Endothelial cell of umbilical vein (primary cell): ENCODE measurements around the gene KPNA1. TPM values are rescaled to one million over a fixed set of nuclear protein-coding genes. Genes with fewer than 3 reads are reported as not detected.

ENCODE experiments used
- BruUV-seq: library from RNA; stranded (reverse); fragments of 400-500 nt; replicated peaks from 2 replicates; lab custom pipeline; 2021; lab: Mats Ljungman, UMichigan
- CTCF ChIA-PET: fragments of 300-600, 350-600 bp; sonication (Branson Sonifier 250); formaldehyde crosslinking; loops from one replicate; lab custom pipeline; 2021; ENCODE audit warnings: antibody characterized with exemption, inconsistent platforms; lab: Charles Lee
- POLR2A ChIA-PET: fragments of 300-600, 350-600 bp; sonication (Branson Sonifier 250); formaldehyde crosslinking; loops from one replicate; lab custom pipeline; 2021; ENCODE audit warnings: antibody characterized with exemption, inconsistent platforms; lab: Charles Lee
- DNase-seq: peaks from one replicate; pipeline ENCODE4 v3.0.0-alpha.2; 2011; ENCODE audit warnings: low read depth, low spot score
- FAIRE-seq: peaks from 2 replicates; lab custom pipeline; 2011; peaks lifted over from hg19 to GRCh38; lab: Jason Lieb, UNC
- H2AFZ ChIP-seq: 2 replicates; pipeline ENCODE4 v1.6.0; 2012; ENCODE audit warnings: low read depth, low read length, control low read depth, inconsistent platforms
- H3K27ac ChIP-seq: 2 replicates; pipeline ENCODE4 v1.5.1; 2011; ENCODE audit warnings: low read depth, mild to moderate bottlenecking, control low read depth, low read length, moderate library complexity; ENCODE audit not compliant: insufficient read depth
- H3K27me3 ChIP-seq, 2 experiments: 2 replicates each; pipeline versions ENCODE4 v1.6.0 to v1.6.1; 2011; ENCODE audit warnings: low read length in 2 of 2, mixed read lengths in 1 of 2; ENCODE audit not compliant: control insufficient read depth in 2 of 2, insufficient read depth in 2 of 2
- H3K36me3 ChIP-seq, 2 experiments: 2 replicates in 1 of 2; 3 replicates in 1 of 2; pipeline ENCODE4 v1.5.1; 2011; ENCODE audit warnings: low read length in 2 of 2, mild to moderate bottlenecking in 1 of 2, moderate library complexity in 1 of 2; ENCODE audit not compliant: control insufficient read depth in 2 of 2, insufficient read depth in 2 of 2; ENCODE audit errors: extremely low read depth in 1 of 2
- H3K4me1 ChIP-seq: 3 replicates; pipeline ENCODE4 v1.5.1; 2011; ENCODE audit warnings: mild to moderate bottlenecking, low read length; ENCODE audit not compliant: control insufficient read depth, insufficient read depth; ENCODE audit errors: extremely low read depth
- H3K4me2 ChIP-seq: 2 replicates; pipeline ENCODE4 v1.6.1; 2011; ENCODE audit warnings: low read length, control low read depth, mixed read lengths; ENCODE audit not compliant: insufficient read depth
- H3K4me3 ChIP-seq, 3 experiments: fragments of 200-600 bp in 1 of 3; sonication (generic), shearing (Covaris generic) in 1 of 3; replicated peaks in 1 of 3; 2 replicates each; pipeline ENCODE4 v1.5.1; 2011 to 2016; ENCODE audit warnings: control low read depth in 3 of 3, low read length in 3 of 3, mild to moderate bottlenecking in 2 of 3, inconsistent platforms in 1 of 3, low read depth in 1 of 3, moderate library complexity in 1 of 3; ENCODE audit not compliant: insufficient read depth in 1 of 3
- H3K79me2 ChIP-seq: 2 replicates; pipeline ENCODE4 v1.6.0; 2012; ENCODE audit warnings: low read length, inconsistent platforms; ENCODE audit not compliant: control insufficient read depth, insufficient read depth
- H3K9ac ChIP-seq: replicated peaks from 2 replicates; pipeline ENCODE3; 2011; ENCODE audit warnings: low read length, control low read depth; ENCODE audit not compliant: insufficient read depth; ENCODE audit errors: extremely low read depth
- H3K9me1 ChIP-seq: replicated peaks from 3 replicates; pipeline ENCODE4 v1.6.0; 2011; ENCODE audit warnings: mild to moderate bottlenecking, low read length; ENCODE audit not compliant: control insufficient read depth, insufficient read depth; ENCODE audit errors: extremely low read depth
- H3K9me3 ChIP-seq: replicated peaks from 2 replicates; pipeline ENCODE4 v1.5.1; 2012; ENCODE audit warnings: low read length, inconsistent platforms; ENCODE audit not compliant: control insufficient read depth, insufficient read depth
- H4K20me1 ChIP-seq: replicated peaks from 2 replicates; pipeline ENCODE3; 2011; ENCODE audit warnings: mild to moderate bottlenecking, low read length; ENCODE audit not compliant: control insufficient read depth, insufficient read depth; ENCODE audit errors: extremely low read depth
- CTCF ChIP-seq, 2 donors: IDR thresholded peaks; 1 replicate in 1 of 2; 2 replicates in 1 of 2; pipeline ENCODE4 v1.5.1; 2011; ENCODE audit warnings: low read length in 2 of 2, mild to moderate bottlenecking in 2 of 2, moderate library complexity in 2 of 2, control low read depth in 1 of 2, inconsistent platforms in 1 of 2, low read depth in 1 of 2; ENCODE audit not compliant: insufficient read depth in 1 of 2; ENCODE audit errors: extremely low read depth in 1 of 2
- EZH2 ChIP-seq: IDR thresholded peaks from 2 replicates; pipeline ENCODE4 v1.6.1; 2012; ENCODE audit warnings: borderline replicate concordance, low read depth, mild to moderate bottlenecking, moderate library complexity, low read length, inconsistent platforms; ENCODE audit not compliant: severe bottlenecking
- FOS ChIP-seq: IDR thresholded peaks from 2 replicates; pipeline ENCODE4 v1.6.1; 2011; ENCODE audit warnings: mild to moderate bottlenecking, low read length, moderate library complexity, borderline replicate concordance; ENCODE audit not compliant: insufficient read depth
- GATA2 ChIP-seq: IDR thresholded peaks from 2 replicates; pipeline ENCODE4 v1.7.0; 2011; ENCODE audit warnings: low read depth, mild to moderate bottlenecking, moderate library complexity, mixed read lengths, low read length; ENCODE audit not compliant: insufficient read length, insufficient read depth
- JUN ChIP-seq: IDR thresholded peaks from 2 replicates; pipeline ENCODE4 v1.6.1; 2011; ENCODE audit warnings: borderline replicate concordance, low read depth; ENCODE audit not compliant: insufficient read length, insufficient read depth
- MAX ChIP-seq: IDR thresholded peaks from 2 replicates; pipeline ENCODE4 v1.6.1; 2011; ENCODE audit not compliant: insufficient read depth, insufficient read length
- MYC ChIP-seq: IDR thresholded peaks from one replicate; pipeline ENCODE4 v1.6.1; 2011; ENCODE audit warnings: mild to moderate bottlenecking, low read depth, low read length
- POLR2A ChIP-seq: IDR thresholded peaks from 2 replicates; pipeline ENCODE4 v1.6.1; 2012; ENCODE audit warnings: low read depth, mild to moderate bottlenecking, control low read depth, low read length
- POLR2AphosphoS5 ChIP-seq: IDR thresholded peaks from 2 replicates; pipeline ENCODE4 v1.6.1; 2012; ENCODE audit warnings: low read depth, mild to moderate bottlenecking, control low read depth, low read length, moderate library complexity; ENCODE audit not compliant: insufficient read depth
- dilution Hi-C: fragments of 300-500 bp; cut with MboI; formaldehyde crosslinking; loops from one replicate; pipeline ENCODE4 v1.15.0; 2019; ENCODE audit warnings: low sequenced_read_pairs; ENCODE audit not compliant: extremely low pct_ligation_motif_present
- intact Hi-C: fragments of 100-400 bp; cut with micrococcal nuclease; formaldehyde crosslinking; loops from one replicate; pipeline ENCODE4 v1.10.0; 2022
- polyA plus RNA-seq, 4 experiments: library from polyadenylated mRNA; depleted of rRNA in 3 of 4; stranded (reverse) in 3 of 4; unstranded in 1 of 4; fragments of >200 nt; gene quantifications; 2 replicates each; pipeline versions ENCODE4 v1.2.1 to v1.2.3, GENCODE V29; 2011 to 2012; ENCODE audit warnings: missing spikeins in 1 of 4
- total RNA-seq: library from RNA; stranded (reverse); gene quantifications from 2 replicates; pipeline ENCODE4 v1.2.3, GENCODE V29; 2021

KPNA1 gene
- total and polyA plus RNA-seq, 2 donors (not counting 3 experiments of a cell fraction or from before 2014, with no cell fraction given): 24.4 to 110 TPM

GRCh38 chr3:122414391-122414790 lies 100.3 kb downstream of the KPNA1 start:
- H3K4me2 ChIP-seq: no peak overlapping the region
- H3K4me3 ChIP-seq: no peak overlapping the region
- intact Hi-C loops: no loop called here
- no peaks in the 10 kb centered on the region for H3K27me3 ChIP-seq
- dilution Hi-C loops: no loop called here
- H3K27ac ChIP-seq: no peak overlapping the region
- H3K4me1 ChIP-seq: peaks cover 9% of the 10 kb centered on the region
- no peak overlapping the region for H3K9ac ChIP-seq
- no peaks in the 10 kb centered on the region for H3K36me3 ChIP-seq
- peaks cover 10% of the 10 kb centered on the region for H3K79me2 ChIP-seq
- BruUV-seq: no TSS peak
- no peaks in the 10 kb centered on the region for H3K9me1 ChIP-seq
- POLR2A ChIA-PET: no interaction called here
- H2AFZ ChIP-seq: no peak overlapping the region
- TF ChIP-seq CTCF (IDR thresholded peaks at IDR 0.05; ENCODE audit: extremely low read depth in 1 of 2, insufficient read depth in 1 of 2, low read depth in 1 of 2, low read length in 2 of 2) (no peak), POLR2AphosphoS5 (no peak), FOS (no peak), GATA2 (no peak), POLR2A (no peak), JUN (no peak), MYC (no peak), MAX (no peak), EZH2 (no peak)
- peak; percentile 31 for FAIRE-seq
- no peak for DNase-seq
- no peaks in the 10 kb centered on the region for H3K9me3 ChIP-seq
- H4K20me1 ChIP-seq: no peaks in the 10 kb centered on the region
- CTCF ChIA-PET: interaction anchor here (1.8 kb wide), 1 partner anchor 265 kb away, joined by 7 read pairs; no protein-coding TSS in a partner anchor
